Parathyroid adenoma (tissue), 2 donors: ENCODE measurements around the gene ZNF831.

Experiments
- H2AFZ ChIP-seq: fragments of 300-600 bp; sonication (generic); one replicate; pipeline ENCODE4 v1.7.0; 2017; ENCODE audit warnings: antibody characterized with exemption, mild to moderate bottlenecking
- H3K27ac ChIP-seq: fragments of 300-600 bp; sonication (generic); one replicate; pipeline ENCODE4 v1.7.0; 2017
- H3K27me3 ChIP-seq: fragments of 300-600 bp; sonication (generic); one replicate; pipeline ENCODE4 v1.7.0; 2017; ENCODE audit warnings: low read length; ENCODE audit not compliant: control insufficient read depth, insufficient read depth
- H3K36me3 ChIP-seq: fragments of 300-600 bp; sonication (generic); one replicate; pipeline ENCODE4 v1.7.0; 2017; ENCODE audit warnings: low read length; ENCODE audit not compliant: control insufficient read depth, insufficient read depth
- H3K4me1 ChIP-seq: fragments of 300-600 bp; sonication (generic); one replicate; pipeline ENCODE4 v1.7.0; 2017; ENCODE audit warnings: control low read depth
- H3K4me2 ChIP-seq: fragments of 300-600 bp; sonication (generic); one replicate; pipeline ENCODE4 v1.7.0; 2017; ENCODE audit warnings: low read length
- H3K4me3 ChIP-seq: fragments of 300-600 bp; sonication (generic); one replicate; pipeline ENCODE4 v1.7.0; 2017; ENCODE audit warnings: low read depth, low read length
- H3K79me2 ChIP-seq: fragments of 300-600 bp; sonication (generic); one replicate; pipeline ENCODE4 v1.7.0; 2017; ENCODE audit warnings: control low read depth
- H3K9ac ChIP-seq: fragments of 300-600 bp; sonication (generic); one replicate; pipeline ENCODE4 v1.7.0; 2017; ENCODE audit warnings: mild to moderate bottlenecking
- H3K9me3 ChIP-seq: fragments of 300-600 bp; sonication (generic); one replicate; pipeline ENCODE4 v1.7.0; 2017; ENCODE audit warnings: low read length; ENCODE audit not compliant: control insufficient read depth
- CTCF ChIP-seq: fragments of 300-600 bp; sonication (generic); IDR thresholded peaks from one replicate; pipeline ENCODE4 v1.7.0; 2017; ENCODE audit warnings: antibody characterized with exemption, mild to moderate bottlenecking
- donor health status: primary hyperparathyroidism.

ZNF831 gene

GRCh38 chr20:59185809-59186208 lies 22.2 kb downstream of the ZNF831 start:
- no peaks in the 10 kb centered on the region for H3K27me3 ChIP-seq
- no peak overlapping the region for H2AFZ ChIP-seq
- no peaks in the 10 kb centered on the region for H3K79me2 ChIP-seq
- H3K36me3 ChIP-seq: no peaks in the 10 kb centered on the region
- H3K9me3 ChIP-seq: no peaks in the 10 kb centered on the region
- no peak overlapping the region for H3K27ac ChIP-seq
- H3K4me3 ChIP-seq: no peak overlapping the region
- TF ChIP-seq CTCF: no peak
- H3K4me2 ChIP-seq: no peak overlapping the region
- H3K4me1 ChIP-seq: no peaks in the 10 kb centered on the region
- no peak overlapping the region for H3K9ac ChIP-seq

- Histone ChIP-seq H2AFZ (no peak overlapping the region), H3K79me2 (no peaks in the 10 kb centered on the region), H3K27me3 (no peaks in the 10 kb centered on the region), H3K4me1 (no peaks in the 10 kb centered on the region), H3K4me3 (no peak overlapping the region), H3K9me3 (no peaks in the 10 kb centered on the region), H3K9ac (no peak overlapping the region), H3K4me2 (no peak overlapping the region), H3K36me3 (no peaks in the 10 kb centered on the region), H3K27ac (no peak overlapping the region)
- no peak for TF ChIP-seq CTCF
Observed at GRCh38 chr20:59190466-59190865, 26.8 kb downstream of the ZNF831 start.

GRCh38 chr20:59191036-59191755 lies 27.6 kb downstream of the ZNF831 start:
- TF ChIP-seq CTCF: no peak
- Histone ChIP-seq H3K4me1 (no peaks in the 10 kb centered on the region), H3K9ac (no peak overlapping the region), H3K36me3 (no peaks in the 10 kb centered on the region), H3K27ac (no peak overlapping the region), H3K79me2 (no peaks in the 10 kb centered on the region), H2AFZ (no peak overlapping the region), H3K27me3 (no peaks in the 10 kb centered on the region), H3K4me3 (no peak overlapping the region), H3K9me3 (no peaks in the 10 kb centered on the region), H3K4me2 (no peak overlapping the region)

GRCh38 chr20:59191756-59192532 lies 28.3 kb downstream of the ZNF831 start:
- no peak for TF ChIP-seq CTCF
- H3K4me3 ChIP-seq: no peak overlapping the region
- no peaks in the 10 kb centered on the region for H3K9me3 ChIP-seq
- no peaks in the 10 kb centered on the region for H3K27me3 ChIP-seq
- H3K4me2 ChIP-seq: no peak overlapping the region
- no peaks in the 10 kb centered on the region for H3K36me3 ChIP-seq
- H3K27ac ChIP-seq: no peak overlapping the region
- no peaks in the 10 kb centered on the region for H3K4me1 ChIP-seq
- H2AFZ ChIP-seq: no peak overlapping the region
- no peak overlapping the region for H3K9ac ChIP-seq
- no peaks in the 10 kb centered on the region for H3K79me2 ChIP-seq
